Fibroblast of lung (primary cell): ENCODE measurements around the gene NDUFAB1. TPM values are rescaled to one million over a fixed set of nuclear protein-coding genes. Genes with fewer than 3 reads are reported as not detected.

Experiments used
- DNase-seq, 2 donors: peaks; one replicate each; pipeline versions ENCODE4 v3.0.0 to v3.0.0-alpha.2; 2010; ENCODE audit warnings: low read depth in 2 of 2
- H2AFZ ChIP-seq: 2 replicates; pipeline ENCODE4 v1.5.1; 2012; ENCODE audit warnings: low read length, control low read depth, inconsistent platforms
- H3K27ac ChIP-seq: 2 replicates; pipeline ENCODE4 v1.5.1; 2011; ENCODE audit warnings: low read length, control low read depth; ENCODE audit not compliant: insufficient read depth
- H3K27me3 ChIP-seq: 2 replicates; pipeline ENCODE4 v1.5.1; 2011; ENCODE audit warnings: mild to moderate bottlenecking, low read length; ENCODE audit not compliant: control insufficient read depth, insufficient read depth
- H3K36me3 ChIP-seq: 2 replicates; pipeline ENCODE4 v1.5.1; 2011; ENCODE audit warnings: low read length; ENCODE audit not compliant: control insufficient read depth, insufficient read depth
- H3K4me1 ChIP-seq: 2 replicates; pipeline ENCODE4 v1.5.1; 2011; ENCODE audit warnings: low read length; ENCODE audit not compliant: control insufficient read depth, insufficient read depth; ENCODE audit errors: extremely low read depth
- H3K4me2 ChIP-seq: 2 replicates; pipeline ENCODE4 v1.5.1; 2011; ENCODE audit warnings: low read length, control low read depth; ENCODE audit not compliant: insufficient read depth; ENCODE audit errors: extremely low read depth
- H3K4me3 ChIP-seq, 4 experiments: fragments of 200-600 bp in 1 of 4; sonication (generic) in 1 of 4; replicated peaks in 1 of 4; 2 replicates each; pipeline ENCODE4 v1.5.1; 2011 to 2016; ENCODE audit warnings: low read length in 4 of 4, low read depth in 3 of 4, mild to moderate bottlenecking in 3 of 4, control low read depth in 2 of 4, inconsistent platforms in 1 of 4, mixed read lengths in 1 of 4; ENCODE audit not compliant: insufficient read depth in 1 of 4; ENCODE audit errors: control extremely low read depth in 1 of 4
- H3K79me2 ChIP-seq: 2 replicates; pipeline ENCODE4 v1.5.1; 2012; ENCODE audit warnings: mild to moderate bottlenecking, low read length, inconsistent platforms; ENCODE audit not compliant: control insufficient read depth, insufficient read depth
- H3K9ac ChIP-seq: 2 replicates; pipeline ENCODE4 v1.5.1; 2011; ENCODE audit warnings: mild to moderate bottlenecking, low read length, control low read depth; ENCODE audit not compliant: insufficient read depth
- H3K9me3 ChIP-seq: 2 replicates; pipeline ENCODE4 v1.5.1; 2012; ENCODE audit warnings: low read depth, low read length; ENCODE audit not compliant: control insufficient read depth, insufficient read depth
- H4K20me1 ChIP-seq: 2 replicates; pipeline ENCODE4 v1.5.1; 2011; ENCODE audit warnings: low read length; ENCODE audit not compliant: control insufficient read depth, insufficient read depth; ENCODE audit errors: extremely low read depth
- EZH2 ChIP-seq: IDR thresholded peaks from 2 replicates; pipeline ENCODE4 v1.5.1; 2012; ENCODE audit warnings: low read length, control low read depth, mild to moderate bottlenecking; ENCODE audit errors: missing control alignments
- polyA plus RNA-seq, 2 donors: library from polyadenylated mRNA; depleted of rRNA in 1 of 2; stranded (reverse) in 1 of 2; unstranded in 1 of 2; fragments of >200 nt; gene quantifications; 2 replicates each; pipeline ENCODE4 v1.2.1, GENCODE V29; 2011 to 2012; ENCODE audit warnings: missing spikeins in 1 of 2
- total RNA-seq: library from RNA; depleted of rRNA; stranded (reverse); fragments of >200 nt; gene quantifications from 2 replicates; pipeline ENCODE4 v1.2.1, GENCODE V29; 2014
- TF ChIP-seq, protein P1 (sequence below), 2 donors: IDR thresholded peaks in 1 of 2; conservative IDR thresholded peaks in 1 of 2; 1 replicate in 1 of 2; 2 replicates in 1 of 2; pipeline ENCODE4 v1.5.1; 2011 to 2012; ENCODE audit warnings: low read length in 2 of 2, control low read depth in 1 of 2, inconsistent platforms in 1 of 2, low read depth in 1 of 2, mild to moderate bottlenecking in 1 of 2

The NDUFAB1 gene
- total and polyA plus RNA-seq, 2 donors (not counting 1 experiment from before 2014, with no cell fraction given): 98.4 to 105 TPM

DNA sequence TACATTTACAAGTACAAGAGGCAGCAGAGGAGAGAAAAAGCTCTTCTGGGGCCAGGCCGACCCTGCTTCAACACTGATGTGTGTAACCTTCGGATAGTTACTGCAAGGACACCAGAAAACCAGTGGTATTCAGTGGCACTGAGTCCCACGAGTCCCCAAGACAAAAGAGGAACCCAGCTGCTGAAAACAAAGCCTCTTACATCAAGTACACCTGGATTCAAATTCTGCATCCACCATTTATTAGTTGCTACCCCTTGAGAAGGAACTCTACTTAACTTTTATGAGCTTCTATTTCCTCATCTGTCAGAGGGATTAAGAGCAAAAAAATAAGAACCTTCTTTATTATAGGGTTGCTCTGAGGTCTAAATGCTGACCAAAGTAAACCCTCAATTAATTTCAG lies 41.6 kb downstream of the NDUFAB1 start:
- no peak overlapping the region for H3K4me2 ChIP-seq
- TF ChIP-seq EZH2: no peak
- TF ChIP-seq, protein P1, sequence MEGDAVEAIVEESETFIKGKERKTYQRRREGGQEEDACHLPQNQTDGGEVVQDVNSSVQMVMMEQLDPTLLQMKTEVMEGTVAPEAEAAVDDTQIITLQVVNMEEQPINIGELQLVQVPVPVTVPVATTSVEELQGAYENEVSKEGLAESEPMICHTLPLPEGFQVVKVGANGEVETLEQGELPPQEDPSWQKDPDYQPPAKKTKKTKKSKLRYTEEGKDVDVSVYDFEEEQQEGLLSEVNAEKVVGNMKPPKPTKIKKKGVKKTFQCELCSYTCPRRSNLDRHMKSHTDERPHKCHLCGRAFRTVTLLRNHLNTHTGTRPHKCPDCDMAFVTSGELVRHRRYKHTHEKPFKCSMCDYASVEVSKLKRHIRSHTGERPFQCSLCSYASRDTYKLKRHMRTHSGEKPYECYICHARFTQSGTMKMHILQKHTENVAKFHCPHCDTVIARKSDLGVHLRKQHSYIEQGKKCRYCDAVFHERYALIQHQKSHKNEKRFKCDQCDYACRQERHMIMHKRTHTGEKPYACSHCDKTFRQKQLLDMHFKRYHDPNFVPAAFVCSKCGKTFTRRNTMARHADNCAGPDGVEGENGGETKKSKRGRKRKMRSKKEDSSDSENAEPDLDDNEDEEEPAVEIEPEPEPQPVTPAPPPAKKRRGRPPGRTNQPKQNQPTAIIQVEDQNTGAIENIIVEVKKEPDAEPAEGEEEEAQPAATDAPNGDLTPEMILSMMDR (conservative IDR thresholded peaks at IDR 0.05 in 1 of 2, IDR thresholded peaks at IDR 0.05 in 1 of 2; ENCODE audit: low read depth in 1 of 2, low read length in 2 of 2): no peak

DNA sequence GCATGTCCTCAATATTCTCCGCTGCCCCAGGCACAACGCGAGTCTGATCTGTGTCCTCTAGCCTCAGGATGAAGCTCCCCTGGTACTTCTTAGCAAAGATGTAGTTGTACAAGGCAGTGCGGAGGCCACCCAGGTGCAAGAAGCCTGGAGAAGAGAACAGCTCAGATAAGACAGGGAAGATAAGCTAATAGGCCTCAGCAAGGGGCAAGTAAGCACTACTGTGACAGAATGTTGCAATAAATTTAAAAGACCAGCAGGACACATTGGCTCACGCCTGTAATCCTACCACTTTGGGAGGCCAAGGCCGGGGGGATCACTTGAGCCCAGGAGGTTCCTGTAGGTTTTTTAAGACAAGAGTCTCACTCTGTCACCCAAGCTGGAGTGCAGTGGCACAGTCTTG lies 44.0 kb downstream of the NDUFAB1 start:
- Histone ChIP-seq H4K20me1 (no peaks in the 10 kb centered on the region), H3K4me3 (no peak overlapping the region), H3K9ac (no peak overlapping the region), H3K4me2 (no peak overlapping the region), H3K9me3 (no peaks in the 10 kb centered on the region), H3K27me3 (no peaks in the 10 kb centered on the region), H3K27ac (no peak overlapping the region), H3K79me2 (no peaks in the 10 kb centered on the region), H2AFZ (no peak overlapping the region), H3K36me3 (peaks cover 7% of the 10 kb centered on the region), H3K4me1 (no peaks in the 10 kb centered on the region)
- TF ChIP-seq, protein P1 (conservative IDR thresholded peaks at IDR 0.05 in 1 of 2, IDR thresholded peaks at IDR 0.05 in 1 of 2; ENCODE audit: low read depth in 1 of 2, low read length in 2 of 2): no peak
- TF ChIP-seq EZH2: no peak
- no peak for DNase-seq

More for the DNA sequence above, 41.6 kb downstream of the NDUFAB1 start:
- Histone ChIP-seq H4K20me1 (no peaks in the 10 kb centered on the region), H3K79me2 (peaks cover 18% of the 10 kb centered on the region), H3K27ac (no peak overlapping the region), H3K4me3 (no peak overlapping the region), H3K9me3 (no peaks in the 10 kb centered on the region), H3K36me3 (peaks cover 3% of the 10 kb centered on the region), H3K9ac (no peak overlapping the region), H3K27me3 (no peaks in the 10 kb centered on the region), H2AFZ (no peak overlapping the region), H3K4me1 (no peaks in the 10 kb centered on the region)
- no peak for DNase-seq

DNA sequence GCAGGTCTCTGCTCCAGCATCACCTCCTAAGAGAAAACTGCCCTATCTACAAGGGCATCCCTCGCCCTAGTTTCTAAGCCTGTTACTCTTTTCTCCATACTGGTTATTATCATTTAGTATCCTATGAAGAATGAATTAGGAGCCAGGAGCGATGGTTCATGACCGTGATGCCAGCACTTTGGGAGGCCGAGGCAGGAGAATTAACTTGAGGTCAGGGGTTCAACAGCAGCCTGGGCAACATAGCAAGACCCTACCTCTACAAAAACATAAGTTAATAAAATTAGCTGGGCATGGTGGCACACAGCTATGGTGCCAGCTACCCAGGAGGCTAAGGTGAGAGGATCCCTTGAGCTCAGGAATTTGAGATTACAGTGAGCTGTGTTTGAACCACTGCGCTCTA lies 46.2 kb downstream of the NDUFAB1 start:
- Histone ChIP-seq H3K4me3 (no peak overlapping the region), H3K36me3 (peaks cover 7% of the 10 kb centered on the region), H4K20me1 (no peaks in the 10 kb centered on the region), H3K4me2 (no peak overlapping the region), H3K27ac (no peak overlapping the region), H3K9me3 (no peaks in the 10 kb centered on the region), H3K79me2 (no peaks in the 10 kb centered on the region), H3K4me1 (no peaks in the 10 kb centered on the region), H2AFZ (no peak overlapping the region), H3K9ac (no peak overlapping the region), H3K27me3 (no peaks in the 10 kb centered on the region)
- TF ChIP-seq, protein P1 (conservative IDR thresholded peaks at IDR 0.05 in 1 of 2, IDR thresholded peaks at IDR 0.05 in 1 of 2; ENCODE audit: low read depth in 1 of 2, low read length in 2 of 2): no peak
- TF ChIP-seq EZH2: no peak
- no peak for DNase-seq
